Activated naive CD4-positive, alpha-beta T cell treated with anti-CD3 and anti-CD28 coated beads, Interleukin-2, amount 10 ng/mL, durations not matched to agents 7 days and 5 days (primary cell): ENCODE results near the gene TPPP3.

ENCODE experiments used
- CTCF ChIA-PET: fragments of 350-600 bp; sonication (Branson Sonifier 250); formaldehyde crosslinking; loops from one replicate; lab custom pipeline; 2021; ENCODE audit warnings: antibody characterized with exemption; lab: Charles Lee
- DNase-seq: peaks from one replicate; pipeline ENCODE4 v3.0.0-alpha.2; 2020
- H3K27ac Mint-ChIP-seq: one replicate; pipeline ENCODE4 v1.8.0; 2021; ENCODE audit warnings: mild to moderate bottlenecking, moderate library complexity, mixed read lengths
- H3K27me3 Mint-ChIP-seq: one replicate; pipeline ENCODE4 v1.8.0; 2021; ENCODE audit warnings: mild to moderate bottlenecking, mixed read lengths
- H3K36me3 Mint-ChIP-seq: one replicate; pipeline ENCODE4 v1.8.0; 2021; ENCODE audit warnings: mixed read lengths
- H3K4me1 Mint-ChIP-seq: one replicate; pipeline ENCODE4 v1.8.0; 2021; ENCODE audit warnings: mixed read lengths
- H3K4me3 Mint-ChIP-seq: one replicate; pipeline ENCODE4 v1.8.0; 2021; ENCODE audit warnings: mild to moderate bottlenecking, moderate library complexity, mixed read lengths
- H3K9me3 Mint-ChIP-seq: one replicate; pipeline ENCODE4 v1.8.0; 2021; ENCODE audit warnings: mixed read lengths

TPPP3 gene

GRCh38 chr16:67430977-67431774, 37.9 kb upstream of the TPPP3 start, which contains the start of gene HSD11B2:
Gene HSD11B2 (plus strand): TSS chr16:67431121. CDS start chr16:67431249, 128 bp downstream.
- Mint-ChIP-seq H3K27ac (no peak within 1 kb of the TSS), H3K4me3 (peak within 1 kb of the TSS; percentile 73), H3K36me3 (no peaks in the 10 kb centered on the region), H3K27me3 (peaks cover 73% of the 10 kb centered on the region), H3K9me3 (no peaks in the 10 kb centered on the region), H3K4me1 (peaks cover 10% of the 10 kb centered on the region)
- peak; percentile 57 for DNase-seq
- CTCF ChIA-PET: interaction anchor here (1.1 to 4.9 kb wide), 2 partner anchors 16 to 83 kb away, joined by 4 to 24 read pairs; no protein-coding TSS in a partner anchor

DNA sequence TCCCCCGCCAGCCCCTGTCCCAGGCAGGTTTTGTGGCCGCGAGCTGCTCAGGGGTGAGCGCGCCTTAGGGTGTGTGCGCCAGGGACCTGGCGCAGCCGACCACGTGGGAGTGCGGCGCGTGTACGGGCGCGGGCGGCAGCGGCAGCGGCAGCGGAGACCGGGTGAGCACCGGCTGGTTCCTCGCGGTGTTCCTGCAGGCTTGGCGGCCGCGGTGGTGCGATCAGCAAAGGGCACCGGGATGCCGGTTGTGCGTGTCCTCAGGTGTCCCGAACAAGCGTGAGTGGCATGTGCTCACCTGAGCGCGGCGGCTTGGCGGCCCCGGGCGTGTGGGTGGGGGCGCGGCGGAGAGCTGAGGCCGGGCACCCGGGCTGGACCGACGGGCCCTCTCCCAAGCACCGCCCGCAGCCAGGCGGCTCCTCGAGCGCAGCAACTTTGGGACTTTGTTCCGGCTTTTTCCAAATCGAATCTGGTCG, 37.2 kb upstream of the TPPP3 start:
- CTCF ChIA-PET: no interaction called here
- H3K4me1 Mint-ChIP-seq: peaks cover 10% of the 10 kb centered on the region
- H3K27me3 Mint-ChIP-seq: peaks cover 79% of the 10 kb centered on the region
- peak overlapping the region; percentile 73 for H3K4me3 Mint-ChIP-seq
- DNase-seq: peak; percentile 52
- H3K27ac Mint-ChIP-seq: no peak overlapping the region
- H3K9me3 Mint-ChIP-seq: no peaks in the 10 kb centered on the region
- H3K36me3 Mint-ChIP-seq: no peaks in the 10 kb centered on the region

DNA sequence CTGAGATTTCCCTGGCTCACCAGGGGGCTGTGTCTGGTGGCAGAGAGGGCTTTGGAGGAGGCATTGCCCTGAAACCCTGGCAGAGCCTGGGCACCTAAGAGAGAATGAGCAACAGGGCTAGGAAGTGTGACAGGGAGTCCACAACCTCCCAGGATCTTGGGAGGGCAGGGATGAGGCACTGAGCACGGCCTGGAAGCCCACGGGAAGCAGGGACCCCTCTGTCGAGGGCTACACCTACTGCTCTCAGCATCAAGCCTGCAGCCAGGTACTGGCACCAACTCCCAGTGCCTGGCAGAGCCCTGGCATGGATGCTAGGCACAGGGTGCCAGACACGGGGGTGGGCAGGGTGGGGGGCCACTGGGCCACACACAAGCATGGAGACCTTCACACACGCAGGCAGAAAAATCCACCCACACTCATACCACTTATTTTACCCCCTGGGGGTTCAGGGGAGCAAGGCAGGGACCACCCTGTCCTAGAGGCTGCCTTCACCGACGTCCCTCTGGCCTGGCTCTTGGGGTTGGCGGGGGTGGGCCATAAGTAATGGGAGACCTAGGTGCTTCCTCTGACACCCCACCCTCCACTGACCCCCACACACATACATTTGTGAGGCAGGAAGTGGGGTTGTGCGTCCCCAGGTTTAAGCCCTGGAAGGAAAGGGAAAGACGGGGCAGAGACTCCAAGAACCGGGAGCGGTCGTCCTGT, 36.7 kb upstream of the TPPP3 start:
- no peak for DNase-seq
- Mint-ChIP-seq H3K4me3 (peak overlapping the region; percentile 73), H3K9me3 (no peaks in the 10 kb centered on the region), H3K36me3 (no peaks in the 10 kb centered on the region), H3K27me3 (peaks cover 85% of the 10 kb centered on the region), H3K4me1 (peaks cover 10% of the 10 kb centered on the region), H3K27ac (no peak overlapping the region)
- CTCF ChIA-PET: no interaction called here

DNA sequence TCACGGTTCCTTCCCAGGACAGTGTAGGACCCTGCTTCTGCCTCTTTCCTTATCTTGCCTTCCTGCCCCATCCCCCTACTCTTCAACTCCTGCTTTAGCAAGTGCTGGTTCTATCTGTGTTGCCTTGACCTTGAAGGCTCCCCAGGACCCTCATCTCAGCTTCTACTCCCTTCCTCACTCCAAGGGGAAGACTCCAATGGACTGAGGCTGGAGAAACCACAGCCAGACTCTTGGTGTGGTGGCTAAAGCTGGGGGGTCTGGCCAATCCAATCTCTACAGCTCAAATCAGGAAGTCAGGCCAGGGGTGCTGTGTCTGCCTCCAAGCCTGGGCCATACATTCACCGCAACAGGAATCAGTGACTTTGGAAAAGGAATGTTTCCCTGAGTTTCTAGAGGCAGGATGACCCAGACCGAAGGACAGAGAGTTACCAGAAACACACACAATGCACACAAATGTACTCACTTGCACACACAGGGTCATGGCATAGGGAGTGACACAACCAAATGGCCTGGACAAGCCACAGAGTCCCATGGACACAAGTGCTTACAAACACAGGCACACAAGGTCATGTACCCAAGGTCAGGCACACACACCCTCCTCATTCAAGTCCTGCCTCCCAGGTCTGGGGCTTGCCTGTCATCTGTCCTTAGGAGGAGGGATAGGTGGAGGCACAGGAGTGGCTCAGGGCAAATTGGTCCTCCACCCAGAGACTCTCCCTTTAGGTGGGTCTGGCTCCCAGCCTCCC, 35.9 kb upstream of the TPPP3 start:
- Mint-ChIP-seq H3K9me3 (no peaks in the 10 kb centered on the region), H3K4me3 (peak overlapping the region; percentile 23), H3K4me1 (peaks cover 10% of the 10 kb centered on the region), H3K27me3 (peaks cover 92% of the 10 kb centered on the region), H3K27ac (no peak overlapping the region), H3K36me3 (no peaks in the 10 kb centered on the region)
- DNase-seq: no peak
- CTCF ChIA-PET: interaction anchor here (0.6 to 5.4 kb wide), 11 partner anchors 14 to 231 kb away, joined by 3 to 101 read pairs (median 9); partner anchors contain the start of gene ATP6V0D1

DNA sequence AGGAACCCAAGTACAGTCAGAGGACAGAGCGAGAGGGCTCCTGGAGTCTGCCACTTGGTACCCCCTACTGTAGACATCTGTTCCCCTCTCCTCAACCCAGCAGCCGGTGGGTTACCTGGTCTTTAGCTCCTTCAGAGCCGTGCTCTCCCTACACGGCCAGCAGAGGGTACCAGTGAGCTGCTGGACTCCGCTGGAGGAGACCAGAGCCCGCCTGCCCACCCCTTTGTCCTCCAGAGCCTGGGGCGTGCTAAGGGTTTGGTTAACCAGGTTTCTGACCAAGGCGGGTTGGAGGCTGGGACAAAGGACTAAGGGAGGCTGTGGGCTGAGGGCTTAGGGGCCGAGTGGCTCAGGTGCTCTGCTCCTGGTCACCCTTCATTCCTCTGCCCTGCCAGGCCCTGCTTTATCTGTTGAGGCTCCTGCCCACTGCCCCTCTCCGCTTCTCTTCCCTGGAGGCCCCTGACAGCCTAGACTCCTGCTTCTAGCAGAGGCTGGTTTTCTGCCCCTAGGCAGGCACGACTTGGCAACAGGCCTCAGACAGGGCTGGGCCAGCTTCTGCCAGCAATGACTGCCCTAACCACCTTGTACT, 34.9 kb upstream of the TPPP3 start:
- CTCF ChIA-PET: interaction anchor here (0.6 to 5.4 kb wide), 29 partner anchors 11 to 533 kb away, joined by 3 to 101 read pairs (median 5); partner anchors contain the start of genes ATP6V0D1 and ZDHHC1
- DNase-seq: peak; percentile 75
- Mint-ChIP-seq H3K9me3 (no peaks in the 10 kb centered on the region), H3K4me3 (no peak overlapping the region), H3K27me3 (peaks cover 94% of the 10 kb centered on the region), H3K36me3 (no peaks in the 10 kb centered on the region), H3K4me1 (peaks cover 10% of the 10 kb centered on the region), H3K27ac (no peak overlapping the region)

GRCh38 chr16:67426950-67427349, 33.7 kb upstream of the TPPP3 start:
- Mint-ChIP-seq H3K4me1 (peaks cover 7% of the 10 kb centered on the region), H3K36me3 (no peaks in the 10 kb centered on the region), H3K9me3 (no peaks in the 10 kb centered on the region), H3K27ac (no peak overlapping the region), H3K27me3 (peaks cover 91% of the 10 kb centered on the region), H3K4me3 (no peak overlapping the region)
- CTCF ChIA-PET: interaction anchor here (0.7 to 5.4 kb wide), 12 partner anchors 10 to 531 kb away, joined by 3 to 101 read pairs (median 9); partner anchors contain the start of gene ZDHHC1
- DNase-seq: no peak

DNA sequence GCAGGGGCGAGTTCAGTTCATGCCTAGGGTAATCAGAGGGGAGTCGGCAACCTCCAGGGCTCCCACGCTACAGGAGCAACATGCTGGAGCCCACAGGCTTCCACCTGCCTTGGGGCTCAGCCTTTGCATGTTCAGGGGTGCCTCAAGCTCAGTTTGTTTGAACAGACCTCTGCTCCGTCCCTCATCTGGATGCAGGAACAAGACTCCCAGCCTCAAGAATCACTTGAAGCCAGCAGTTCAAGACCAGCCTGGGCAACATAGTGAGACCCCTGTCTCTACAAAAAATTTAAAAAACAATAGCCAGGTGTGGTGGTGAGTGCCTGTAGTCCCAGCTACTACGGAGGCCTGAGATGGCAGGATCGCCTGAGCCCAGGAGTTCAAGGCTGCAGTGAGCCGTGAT, 32.7 kb upstream of the TPPP3 start:
- peaks cover 91% of the 10 kb centered on the region for H3K27me3 Mint-ChIP-seq

GRCh38 chr16:67425580-67425979, 32.3 kb upstream of the TPPP3 start:
- peaks cover 91% of the 10 kb centered on the region for H3K27me3 Mint-ChIP-seq
- DNase-seq: no peak
- H3K36me3 Mint-ChIP-seq: no peaks in the 10 kb centered on the region
- H3K27ac Mint-ChIP-seq: no peak overlapping the region
- H3K9me3 Mint-ChIP-seq: no peaks in the 10 kb centered on the region
- CTCF ChIA-PET: interaction anchor here (1.4 to 5.4 kb wide), 4 partner anchors 8 to 26 kb away, joined by 4 to 101 read pairs (median 14); partner anchors contain the start of gene ZDHHC1
- H3K4me1 Mint-ChIP-seq: peaks cover 5% of the 10 kb centered on the region
- H3K4me3 Mint-ChIP-seq: no peak overlapping the region

More for the DNA sequence above, 32.7 kb upstream of the TPPP3 start:
- DNase-seq: no peak
- H3K4me3 Mint-ChIP-seq: no peak overlapping the region
- H3K36me3 Mint-ChIP-seq: no peaks in the 10 kb centered on the region
- peaks cover 5% of the 10 kb centered on the region for H3K4me1 Mint-ChIP-seq
- no peaks in the 10 kb centered on the region for H3K9me3 Mint-ChIP-seq
- no peak overlapping the region for H3K27ac Mint-ChIP-seq
- CTCF ChIA-PET: interaction anchor here (1.0 to 5.4 kb wide), 7 partner anchors 9 to 147 kb away, joined by 3 to 101 read pairs (median 6); partner anchors contain the start of gene ZDHHC1

- H3K36me3 Mint-ChIP-seq: no peaks in the 10 kb centered on the region
- no peaks in the 10 kb centered on the region for H3K9me3 Mint-ChIP-seq
- no peak overlapping the region for H3K27ac Mint-ChIP-seq
- CTCF ChIA-PET: interaction anchor here (0.6 to 5.4 kb wide), 5 partner anchors 8 to 243 kb away, joined by 3 to 101 read pairs (median 6); partner anchors contain the start of gene ZDHHC1
- H3K4me1 Mint-ChIP-seq: peaks cover 2% of the 10 kb centered on the region
- no peak overlapping the region for H3K4me3 Mint-ChIP-seq
- DNase-seq: no peak
- H3K27me3 Mint-ChIP-seq: peaks cover 90% of the 10 kb centered on the region
Observed at GRCh38 chr16:67425061-67425460, 31.8 kb upstream of the TPPP3 start.

DNA sequence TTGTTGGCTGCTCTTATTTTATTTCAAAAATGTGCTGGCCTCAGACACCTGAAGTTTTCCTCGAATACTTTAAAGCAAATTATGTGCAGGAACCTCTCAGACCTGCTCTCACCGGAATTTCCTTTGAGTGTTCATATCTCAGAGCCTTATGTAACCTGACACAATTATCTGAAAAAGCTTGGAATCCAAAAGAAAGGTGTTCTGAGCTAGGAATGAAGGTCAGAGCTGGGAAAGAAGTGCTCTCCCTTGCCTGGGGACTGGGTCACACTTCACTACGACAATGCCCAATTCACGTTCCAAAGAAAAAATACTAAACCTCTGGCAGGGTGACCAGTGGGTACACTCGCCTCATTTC, 30.9 kb upstream of the TPPP3 start:
- CTCF ChIA-PET: interaction anchor here (0.9 to 5.4 kb wide), 2 partner anchors 19 to 31 kb away, joined by 3 to 101 read pairs; partner anchors contain the start of gene TPPP3
- no peak overlapping the region for H3K4me3 Mint-ChIP-seq
- no peaks in the 10 kb centered on the region for H3K36me3 Mint-ChIP-seq
- DNase-seq: no peak
- no peaks in the 10 kb centered on the region for H3K4me1 Mint-ChIP-seq
- H3K9me3 Mint-ChIP-seq: no peaks in the 10 kb centered on the region
- no peak overlapping the region for H3K27ac Mint-ChIP-seq
- H3K27me3 Mint-ChIP-seq: peaks cover 90% of the 10 kb centered on the region

DNA sequence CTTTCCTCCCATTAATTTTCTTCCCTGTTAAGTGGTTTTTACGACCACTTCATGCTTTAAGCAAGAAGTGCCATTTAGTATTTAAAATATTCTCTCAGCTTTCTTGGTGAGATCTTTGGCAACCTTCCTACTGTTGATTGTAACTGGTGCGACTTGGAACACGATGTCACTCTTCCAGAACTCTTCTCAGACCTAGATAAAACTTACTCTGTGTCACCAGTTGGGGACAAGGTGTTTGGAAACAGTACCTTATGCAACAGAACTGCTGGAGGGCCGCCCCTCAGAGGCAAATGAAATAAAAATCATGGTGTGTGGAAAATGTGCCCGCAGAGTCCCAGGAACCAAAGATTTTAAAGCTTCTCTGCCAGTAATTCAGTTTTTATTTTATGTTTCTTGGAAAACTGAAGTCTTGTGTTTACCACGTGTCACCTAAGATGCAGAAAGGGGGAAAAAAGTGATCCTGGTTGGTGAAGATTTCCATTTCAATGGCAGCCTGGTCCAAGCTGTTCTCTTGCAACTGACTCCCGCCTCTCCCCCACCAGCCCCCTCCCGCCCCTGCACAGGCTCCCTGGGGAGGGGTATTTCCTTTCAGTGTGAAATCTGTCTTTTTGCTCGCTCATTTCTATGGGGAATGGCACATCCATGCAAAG, 30.4 kb upstream of the TPPP3 start:
- H3K9me3 Mint-ChIP-seq: no peaks in the 10 kb centered on the region
- peaks cover 89% of the 10 kb centered on the region for H3K27me3 Mint-ChIP-seq
- DNase-seq: no peak
- no peaks in the 10 kb centered on the region for H3K36me3 Mint-ChIP-seq
- H3K4me3 Mint-ChIP-seq: no peak overlapping the region
- no peak overlapping the region for H3K27ac Mint-ChIP-seq
- CTCF ChIA-PET: interaction anchor here (0.9 kb wide), 2 partner anchors 31 to 41 kb away, joined by 3 read pairs; partner anchors contain the start of gene TPPP3
- no peaks in the 10 kb centered on the region for H3K4me1 Mint-ChIP-seq

GRCh38 chr16:67423015-67423414, 29.7 kb upstream of the TPPP3 start:
- Mint-ChIP-seq H3K36me3 (no peaks in the 10 kb centered on the region), H3K4me3 (no peak overlapping the region), H3K4me1 (no peaks in the 10 kb centered on the region), H3K27ac (no peak overlapping the region), H3K9me3 (no peaks in the 10 kb centered on the region), H3K27me3 (peaks cover 89% of the 10 kb centered on the region)
- DNase-seq: no peak
- CTCF ChIA-PET: interaction anchor here (0.9 to 1.0 kb wide), 2 partner anchors 42 to 97 kb away, joined by 3 read pairs; no protein-coding TSS in a partner anchor
